Gastrocnemius medialis (tissue), 4 donors: ENCODE data around the gene PGBD4.

Experiments used
- POLR2A ChIP-seq, 2 donors: fragments of 450-650 bp; IDR thresholded peaks; one replicate each; pipeline ENCODE4 v1.6.1; 2017; ENCODE audit warnings: antibody characterized with exemption in 2 of 2, mild to moderate bottlenecking in 2 of 2, moderate library complexity in 2 of 2
- TF ChIP-seq, protein P1 (sequence below), 5 experiments: fragments of 450-650 bp in 3 of 5; fragments of 200-600 bp in 2 of 5; sonication (generic) in 2 of 5; IDR thresholded peaks in 4 of 5; conservative IDR thresholded peaks in 1 of 5; 1 replicate in 4 of 5; 2 replicates in 1 of 5; pipeline ENCODE4 v1.5.1; 2016 to 2019; ENCODE audit warnings: antibody characterized with exemption in 5 of 5, mild to moderate bottlenecking in 3 of 5, moderate library complexity in 3 of 5

GRCh38 chr15:34065941-34066340 is 35.9 kb upstream of the PGBD4 start:
- TF ChIP-seq, protein P1, sequence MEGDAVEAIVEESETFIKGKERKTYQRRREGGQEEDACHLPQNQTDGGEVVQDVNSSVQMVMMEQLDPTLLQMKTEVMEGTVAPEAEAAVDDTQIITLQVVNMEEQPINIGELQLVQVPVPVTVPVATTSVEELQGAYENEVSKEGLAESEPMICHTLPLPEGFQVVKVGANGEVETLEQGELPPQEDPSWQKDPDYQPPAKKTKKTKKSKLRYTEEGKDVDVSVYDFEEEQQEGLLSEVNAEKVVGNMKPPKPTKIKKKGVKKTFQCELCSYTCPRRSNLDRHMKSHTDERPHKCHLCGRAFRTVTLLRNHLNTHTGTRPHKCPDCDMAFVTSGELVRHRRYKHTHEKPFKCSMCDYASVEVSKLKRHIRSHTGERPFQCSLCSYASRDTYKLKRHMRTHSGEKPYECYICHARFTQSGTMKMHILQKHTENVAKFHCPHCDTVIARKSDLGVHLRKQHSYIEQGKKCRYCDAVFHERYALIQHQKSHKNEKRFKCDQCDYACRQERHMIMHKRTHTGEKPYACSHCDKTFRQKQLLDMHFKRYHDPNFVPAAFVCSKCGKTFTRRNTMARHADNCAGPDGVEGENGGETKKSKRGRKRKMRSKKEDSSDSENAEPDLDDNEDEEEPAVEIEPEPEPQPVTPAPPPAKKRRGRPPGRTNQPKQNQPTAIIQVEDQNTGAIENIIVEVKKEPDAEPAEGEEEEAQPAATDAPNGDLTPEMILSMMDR (IDR thresholded peaks at IDR 0.05 in 4 of 5, conservative IDR thresholded peaks at IDR 0.05 in 1 of 5), result no peak
- TF ChIP-seq POLR2A (IDR thresholded peaks at IDR 0.05), result no peak
